C4-2B (cell line): Measurements from ENCODE around the gene POLE.

Experiments
- ZFX ChIP-seq: fragments of 450-650 bp; IDR thresholded peaks from 2 replicates; pipeline ENCODE4 v1.6.1; 2017
- TF ChIP-seq, protein P1 (sequence below): fragments of 450-650 bp; conservative IDR thresholded peaks from 2 replicates; pipeline ENCODE4 v1.5.1; 2017; ENCODE audit warnings: mild to moderate bottlenecking

DNA sequence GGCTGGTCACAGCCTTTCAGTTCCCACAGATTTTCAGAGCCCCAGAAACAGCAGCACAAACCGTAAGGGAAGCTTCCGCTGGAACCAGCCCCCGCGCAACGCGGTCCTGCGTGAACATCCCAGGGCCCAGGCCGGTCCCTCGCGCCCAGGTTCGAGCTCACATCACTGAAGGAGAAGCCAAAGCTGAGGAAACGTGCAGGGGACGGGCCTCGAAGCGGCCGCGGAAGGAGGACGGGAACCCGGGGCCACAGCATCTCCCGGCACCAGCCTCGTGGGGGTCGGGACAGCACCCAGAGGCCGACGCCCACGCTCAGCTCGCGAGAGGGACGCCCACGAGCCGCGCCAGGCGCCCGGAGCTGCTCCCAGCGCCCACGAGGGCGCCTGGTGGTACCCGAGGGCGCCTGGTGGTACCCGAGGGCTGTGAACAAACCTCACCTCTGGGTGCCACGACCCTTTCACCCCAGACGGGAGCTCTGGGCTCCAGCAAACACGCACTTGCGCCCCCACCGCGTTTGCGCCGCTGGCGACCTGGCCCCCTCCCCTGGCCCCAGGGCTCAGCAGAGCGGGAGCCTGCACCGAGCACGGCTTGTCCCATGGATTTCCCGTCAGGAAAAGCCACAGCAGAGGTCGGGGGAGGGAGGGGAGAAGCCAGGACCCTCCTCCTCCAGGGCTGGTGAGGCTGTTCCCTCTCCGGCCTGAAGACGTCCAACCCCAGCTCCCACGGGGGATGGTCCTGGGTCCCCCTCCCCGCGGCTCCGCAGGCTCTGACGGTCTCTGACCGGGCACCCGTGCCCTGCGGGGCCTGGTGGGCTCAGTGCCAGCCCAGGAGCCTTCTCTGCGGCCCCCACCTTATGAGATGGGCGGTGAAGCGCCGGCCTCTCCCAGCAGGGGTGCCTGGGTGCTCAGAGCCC is 83.6 kb downstream of the POLE start:
- TF ChIP-seq, protein P1, sequence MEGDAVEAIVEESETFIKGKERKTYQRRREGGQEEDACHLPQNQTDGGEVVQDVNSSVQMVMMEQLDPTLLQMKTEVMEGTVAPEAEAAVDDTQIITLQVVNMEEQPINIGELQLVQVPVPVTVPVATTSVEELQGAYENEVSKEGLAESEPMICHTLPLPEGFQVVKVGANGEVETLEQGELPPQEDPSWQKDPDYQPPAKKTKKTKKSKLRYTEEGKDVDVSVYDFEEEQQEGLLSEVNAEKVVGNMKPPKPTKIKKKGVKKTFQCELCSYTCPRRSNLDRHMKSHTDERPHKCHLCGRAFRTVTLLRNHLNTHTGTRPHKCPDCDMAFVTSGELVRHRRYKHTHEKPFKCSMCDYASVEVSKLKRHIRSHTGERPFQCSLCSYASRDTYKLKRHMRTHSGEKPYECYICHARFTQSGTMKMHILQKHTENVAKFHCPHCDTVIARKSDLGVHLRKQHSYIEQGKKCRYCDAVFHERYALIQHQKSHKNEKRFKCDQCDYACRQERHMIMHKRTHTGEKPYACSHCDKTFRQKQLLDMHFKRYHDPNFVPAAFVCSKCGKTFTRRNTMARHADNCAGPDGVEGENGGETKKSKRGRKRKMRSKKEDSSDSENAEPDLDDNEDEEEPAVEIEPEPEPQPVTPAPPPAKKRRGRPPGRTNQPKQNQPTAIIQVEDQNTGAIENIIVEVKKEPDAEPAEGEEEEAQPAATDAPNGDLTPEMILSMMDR: no peak
- TF ChIP-seq ZFX: no peak
